ENCODE results near the gene RPS2. TPM values are rescaled to one million over a fixed set of nuclear protein-coding genes. Genes with fewer than 3 reads are reported as not detected.

Gene RPS2
- total RNA-seq, 1 experiment from 2014 or later: 2,950 TPM

- Mint-ChIP-seq H3K4me1 (ENCODE audit: low read depth, unreplicated experiment) (peaks cover 31% of the 10 kb centered on the region), H3K27ac (ENCODE audit: unreplicated experiment) (peak overlapping the region; percentile 87), H3K36me3 (ENCODE audit: insufficient read depth, unreplicated experiment) (peaks cover 89% of the 10 kb centered on the region), H3K9me3 (ENCODE audit: low read depth, unreplicated experiment) (no peaks in the 10 kb centered on the region), H3K27me3 (ENCODE audit: unreplicated experiment) (no peaks in the 10 kb centered on the region), H3K4me3 (ENCODE audit: low read depth, unreplicated experiment) (peak overlapping the region; percentile 87)
- TF ChIP-seq CTCF (IDR thresholded peaks at IDR 0.05; ENCODE audit: unreplicated experiment): no peak
- BruUV-seq (replicated peaks): no TSS peak
- CTCF ChIA-PET: interaction anchor here (1.4 kb wide), 1 partner anchor 11 kb away, joined by 4 read pairs; the partner anchor contains the start of gene TBL3
- DNase-seq: no peak
- intact Hi-C loops (cut with micrococcal nuclease; ENCODE audit: unreplicated experiment): no loop called here
Measured at GRCh38 chr16:1982991-1983543, 18.4 kb upstream of the RPS2 start.

- peaks cover 31% of the 10 kb centered on the region for H3K4me1 Mint-ChIP-seq (ENCODE audit: low read depth, unreplicated experiment)
- peak; percentile 91 for DNase-seq
- no peaks in the 10 kb centered on the region for H3K9me3 Mint-ChIP-seq (ENCODE audit: low read depth, unreplicated experiment)
- H3K27me3 Mint-ChIP-seq (ENCODE audit: unreplicated experiment): no peaks in the 10 kb centered on the region
- no peak for TF ChIP-seq CTCF (IDR thresholded peaks at IDR 0.05; ENCODE audit: unreplicated experiment)
- BruUV-seq (replicated peaks): no TSS peak
- H3K36me3 Mint-ChIP-seq (ENCODE audit: insufficient read depth, unreplicated experiment): peaks cover 94% of the 10 kb centered on the region
- H3K4me3 Mint-ChIP-seq (ENCODE audit: low read depth, unreplicated experiment): peak overlapping the region; percentile 87
- CTCF ChIA-PET: interaction anchor here (0.5 to 1.0 kb wide), 4 partner anchors 17 to 569 kb away, joined by 3 to 6 read pairs (median 5); partner anchors contain the start of gene RPS2
- intact Hi-C loops (cut with micrococcal nuclease; ENCODE audit: unreplicated experiment): no loop called here
- peak overlapping the region; percentile 87 for H3K27ac Mint-ChIP-seq (ENCODE audit: unreplicated experiment)
Measured at GRCh38 chr16:1982013-1982433, 17.4 kb upstream of the RPS2 start.

- TF ChIP-seq CTCF (IDR thresholded peaks at IDR 0.05; ENCODE audit: unreplicated experiment): no peak
- H3K4me3 Mint-ChIP-seq (ENCODE audit: low read depth, unreplicated experiment): peak within 1 kb of the TSS; percentile 87
- H3K27me3 Mint-ChIP-seq (ENCODE audit: unreplicated experiment): no peaks in the 10 kb centered on the region
- intact Hi-C loops (cut with micrococcal nuclease; ENCODE audit: unreplicated experiment): no loop called here
- H3K9me3 Mint-ChIP-seq (ENCODE audit: low read depth, unreplicated experiment): no peaks in the 10 kb centered on the region
- CTCF ChIA-PET: interaction anchor here (0.9 to 1.0 kb wide), 3 partner anchors 17 to 159 kb away, joined by 3 to 5 read pairs (median 5); partner anchors contain the start of gene RPS2
- DNase-seq: peak; percentile 61
- H3K36me3 Mint-ChIP-seq (ENCODE audit: insufficient read depth, unreplicated experiment): peaks cover 89% of the 10 kb centered on the region
- BruUV-seq (replicated peaks): no TSS peak
- H3K4me1 Mint-ChIP-seq (ENCODE audit: low read depth, unreplicated experiment): peaks cover 31% of the 10 kb centered on the region
- H3K27ac Mint-ChIP-seq (ENCODE audit: unreplicated experiment): peak within 1 kb of the TSS; percentile 87
Measured at GRCh38 chr16:1981398-1981836, 16.8 kb upstream of the RPS2 start, which contains the start of gene NOXO1. Gene NOXO1, minus strand, starts transcription at chr16:1981469. Its CDS starts 290 bp downstream, at chr16:1981179.

- Mint-ChIP-seq H3K9me3 (ENCODE audit: low read depth, unreplicated experiment) (no peaks in the 10 kb centered on the region), H3K36me3 (ENCODE audit: insufficient read depth, unreplicated experiment) (peaks cover 92% of the 10 kb centered on the region), H3K27me3 (ENCODE audit: unreplicated experiment) (no peaks in the 10 kb centered on the region), H3K27ac (ENCODE audit: unreplicated experiment) (peak overlapping the region; percentile 87), H3K4me1 (ENCODE audit: low read depth, unreplicated experiment) (peaks cover 31% of the 10 kb centered on the region), H3K4me3 (ENCODE audit: low read depth, unreplicated experiment) (peak overlapping the region; percentile 87)
- DNase-seq: no peak
- intact Hi-C loops (cut with micrococcal nuclease; ENCODE audit: unreplicated experiment): no loop called here
- CTCF ChIA-PET: no interaction called here
- TSS peak; percentile 67 for BruUV-seq (replicated peaks)
- no peak for TF ChIP-seq CTCF (IDR thresholded peaks at IDR 0.05; ENCODE audit: unreplicated experiment)
Measured at GRCh38 chr16:1980770-1981087, 16.1 kb upstream of the RPS2 start.

All from Calu3 (cell line).